ENCODE data around the gene NRGN.
"Not testable (repeated sequence)": the region's sequence is repeated elsewhere in the genome, so short reads cannot be mapped to it uniquely, and the experiment has no call there.

The NRGN gene

DNA sequence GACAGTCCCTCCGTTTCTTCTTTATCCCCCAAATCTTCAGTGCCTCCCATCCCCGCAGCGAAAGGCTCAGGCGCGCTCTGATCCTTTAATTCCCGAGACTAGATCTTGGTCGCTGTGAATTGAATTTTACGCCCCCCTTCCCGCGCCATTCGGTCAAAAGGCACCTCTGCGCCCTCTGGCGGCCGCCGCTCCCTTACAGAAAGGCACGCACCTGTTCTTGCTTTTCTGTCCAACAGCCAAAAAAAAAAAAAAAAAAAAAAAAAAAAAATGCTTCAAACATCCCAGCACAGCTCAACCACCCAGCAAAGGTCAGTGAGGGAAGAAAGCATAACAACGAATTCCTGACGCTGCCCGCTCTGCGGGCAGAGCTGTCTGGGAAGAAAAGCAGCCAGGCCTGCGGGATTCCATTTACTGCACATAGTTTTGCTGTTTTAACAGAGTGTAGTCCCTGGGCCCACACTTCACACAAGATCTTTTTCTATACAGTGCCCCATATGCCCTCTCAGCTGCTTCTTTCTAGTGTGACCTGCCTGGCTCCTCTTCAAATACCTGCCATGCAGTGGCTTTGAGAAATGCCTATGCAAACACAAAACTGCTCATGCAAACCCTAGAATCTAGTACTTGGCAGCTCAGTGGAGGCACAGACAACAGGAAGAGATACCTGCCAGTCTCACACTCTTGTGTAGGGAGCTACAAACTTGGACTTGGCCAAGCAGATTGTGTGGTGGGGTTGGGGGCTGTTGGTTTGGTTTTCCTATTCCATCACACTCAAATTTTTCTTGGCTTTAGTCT lies 23.6 kb downstream of the NRGN start:
- H3K9ac ChIP-seq (ENCODE audit: low read length in 2 of 2): no peak overlapping the region
- peaks cover 33 to 47% of the 10 kb centered on the region in 2 donors for H3K27me3 ChIP-seq (ENCODE audit: control insufficient read depth in 1 of 2, insufficient read depth in 2 of 2, low read length in 2 of 2)
- H3K9me3 ChIP-seq (ENCODE audit: control insufficient read depth in 2 of 2, low read length in 2 of 2): no peaks in the 10 kb centered on the region
- H3K36me3 ChIP-seq (ENCODE audit: control insufficient read depth in 2 of 2, insufficient read depth in 2 of 2, low read length in 2 of 2): peaks cover 10 to 12% of the 10 kb centered on the region in 2 donors
- H3K27ac ChIP-seq (ENCODE audit: low read length): no peak overlapping the region
- peaks cover 37% of the 10 kb centered on the region for H3K4me1 ChIP-seq (ENCODE audit: control insufficient read depth, insufficient read depth, low read length)
- H3K4me3 ChIP-seq (ENCODE audit: low read length in 2 of 2): peak overlapping the region; percentile 49 to 77

DNA sequence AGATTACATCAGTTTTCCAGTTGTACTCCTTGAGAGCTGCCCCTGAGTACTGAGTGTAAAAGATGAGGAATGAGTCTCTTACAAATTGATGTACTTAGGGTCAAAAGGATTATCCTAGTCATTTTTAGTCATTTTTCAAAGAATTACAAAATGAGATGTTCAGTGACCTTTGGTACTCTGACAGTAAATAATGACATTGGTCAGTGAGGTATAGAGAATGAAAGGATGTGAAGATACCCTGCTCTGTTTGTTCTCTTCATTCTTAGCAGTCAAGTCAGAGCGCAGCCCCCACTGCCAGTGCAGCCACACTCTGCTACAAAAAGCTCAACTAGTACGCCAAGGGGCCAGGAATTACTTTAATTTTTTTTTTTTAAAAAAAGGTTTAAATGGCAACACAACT lies 26.4 kb downstream of the NRGN start:
- peaks cover 18% of the 10 kb centered on the region for H3K4me1 ChIP-seq (ENCODE audit: control insufficient read depth, insufficient read depth, low read length)
- no peak overlapping the region for H3K9ac ChIP-seq (ENCODE audit: low read length in 2 of 2)
- no peak overlapping the region for H3K4me3 ChIP-seq (ENCODE audit: low read length in 2 of 2)
- H3K9me3 ChIP-seq (ENCODE audit: control insufficient read depth in 2 of 2, low read length in 2 of 2): no peaks in the 10 kb centered on the region
- peaks cover 10 to 16% of the 10 kb centered on the region in 2 donors for H3K36me3 ChIP-seq (ENCODE audit: control insufficient read depth in 2 of 2, insufficient read depth in 2 of 2, low read length in 2 of 2)
- peaks cover 8 to 19% of the 10 kb centered on the region in 2 donors for H3K27me3 ChIP-seq (ENCODE audit: control insufficient read depth in 1 of 2, insufficient read depth in 2 of 2, low read length in 2 of 2)
- H3K27ac ChIP-seq (ENCODE audit: low read length): no peak overlapping the region

DNA sequence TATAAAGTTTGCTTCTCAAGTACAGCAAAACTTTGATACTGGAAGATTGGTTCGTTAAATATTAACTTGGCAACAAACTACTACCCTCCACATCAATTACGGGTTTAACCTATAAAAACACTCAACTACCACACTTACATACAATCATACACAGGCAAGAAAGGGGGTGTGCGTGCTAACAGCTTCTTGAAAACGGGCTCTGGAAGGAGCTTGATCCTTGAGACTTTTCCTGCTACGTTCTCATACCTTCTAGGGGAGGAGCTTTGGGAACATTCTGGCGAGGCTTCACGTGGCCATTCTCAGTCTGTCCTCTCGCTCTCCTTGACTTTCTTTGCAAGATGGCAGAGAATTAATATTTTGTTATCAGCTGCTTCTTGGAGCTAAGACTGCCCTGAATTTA lies 29.2 kb downstream of the NRGN start:
- no peak overlapping the region for H3K27ac ChIP-seq (ENCODE audit: low read length)
- no peaks in the 10 kb centered on the region for H3K4me1 ChIP-seq (ENCODE audit: control insufficient read depth, insufficient read depth, low read length)
- peaks cover 10 to 20% of the 10 kb centered on the region in 2 donors for H3K36me3 ChIP-seq (ENCODE audit: control insufficient read depth in 2 of 2, insufficient read depth in 2 of 2, low read length in 2 of 2)

DNA sequence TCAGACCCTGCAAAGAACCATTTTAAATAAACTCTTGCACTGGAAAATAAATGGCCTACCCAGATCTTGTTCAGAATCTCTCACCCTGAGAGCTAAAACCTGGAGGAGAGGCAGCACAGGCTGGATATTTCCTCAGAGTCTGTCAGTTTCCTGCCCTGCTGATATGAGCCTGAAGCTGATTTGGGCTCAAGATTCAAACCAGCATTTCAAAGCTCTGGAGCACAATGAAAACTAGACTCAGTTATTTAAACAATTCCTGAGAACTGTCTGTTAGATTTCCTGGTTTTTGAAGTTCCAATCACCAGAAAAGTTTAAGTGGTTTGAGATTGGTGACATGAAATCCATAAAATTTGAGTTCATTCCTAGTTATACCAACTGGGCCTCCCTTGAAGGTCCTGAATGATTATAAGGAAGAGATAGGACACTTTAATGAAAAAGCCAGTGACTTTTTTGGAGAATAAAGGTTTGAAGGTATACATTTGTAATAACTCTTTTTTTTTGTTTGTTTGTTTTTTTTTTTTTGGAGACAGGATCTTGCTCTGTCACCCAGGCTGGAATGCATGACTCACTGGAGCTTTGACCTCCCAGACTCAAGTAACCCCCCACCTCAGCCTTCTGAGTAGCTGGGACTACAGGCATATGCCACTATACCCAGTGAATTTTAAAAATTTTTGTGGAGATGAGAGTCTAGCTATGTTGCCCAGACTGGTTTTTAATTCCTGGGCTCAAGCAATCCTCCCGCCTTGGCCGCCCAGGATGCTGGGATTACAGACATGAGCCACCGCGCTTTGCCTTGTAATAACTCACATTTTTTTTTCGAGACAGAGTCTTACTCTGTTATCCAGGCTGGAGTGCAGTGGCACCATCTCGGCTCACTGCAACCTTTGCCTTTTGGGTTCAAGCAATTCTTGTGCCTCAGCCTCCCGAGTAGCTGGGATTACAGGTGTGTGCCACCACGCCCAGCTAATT lies 30.3 kb downstream of the NRGN start:
- peaks cover 10 to 17% of the 10 kb centered on the region in 2 donors for H3K36me3 ChIP-seq (ENCODE audit: control insufficient read depth in 2 of 2, insufficient read depth in 2 of 2, low read length in 2 of 2)
- H3K27me3 ChIP-seq (ENCODE audit: control insufficient read depth in 1 of 2, insufficient read depth in 2 of 2, low read length in 2 of 2): no peaks in the 10 kb centered on the region
- no peaks in the 10 kb centered on the region for H3K9me3 ChIP-seq (ENCODE audit: control insufficient read depth in 2 of 2, low read length in 2 of 2)
- H3K9ac ChIP-seq (ENCODE audit: low read length in 2 of 2): no peak overlapping the region
- H3K4me3 ChIP-seq (ENCODE audit: low read length in 2 of 2): no peak overlapping the region
- H3K27ac ChIP-seq (ENCODE audit: low read length): no peak overlapping the region
- H3K4me1 ChIP-seq (ENCODE audit: control insufficient read depth, insufficient read depth, low read length): no peaks in the 10 kb centered on the region

More for the DNA sequence above, 29.2 kb downstream of the NRGN start:
- Histone ChIP-seq H3K9me3 (ENCODE audit: control insufficient read depth in 2 of 2, low read length in 2 of 2) (no peaks in the 10 kb centered on the region), H3K9ac (ENCODE audit: low read length in 2 of 2) (no peak overlapping the region), H3K27me3 (ENCODE audit: control insufficient read depth in 1 of 2, insufficient read depth in 2 of 2, low read length in 2 of 2) (no peaks in the 10 kb centered on the region), H3K4me3 (ENCODE audit: low read length in 2 of 2) (no peak overlapping the region)

DNA sequence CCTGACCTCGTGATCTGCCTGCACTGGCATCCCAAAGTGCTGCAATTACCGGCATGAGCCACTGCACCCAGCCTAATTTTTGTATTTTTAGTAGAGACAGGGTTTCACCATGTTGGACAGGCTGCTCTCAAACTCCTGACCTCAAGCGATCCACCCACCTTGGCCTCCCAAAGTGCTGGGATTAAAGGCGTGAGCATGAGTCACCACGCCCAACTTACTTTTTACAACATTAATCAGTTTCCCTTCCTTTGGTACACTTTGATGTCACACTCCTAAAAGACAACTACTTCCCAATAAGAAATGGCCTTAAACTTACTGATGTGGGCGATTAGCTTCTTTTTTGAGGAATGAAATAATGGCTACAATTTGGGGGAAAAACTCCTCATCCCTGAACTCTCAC lies 31.2 kb downstream of the NRGN start:
- not testable (repeated sequence) for H3K4me3 ChIP-seq (ENCODE audit: low read length in 2 of 2); H3K27me3 ChIP-seq (ENCODE audit: control insufficient read depth in 1 of 2, insufficient read depth in 2 of 2, low read length in 2 of 2); H3K9me3 ChIP-seq (ENCODE audit: control insufficient read depth in 2 of 2, low read length in 2 of 2); H3K4me1 ChIP-seq (ENCODE audit: control insufficient read depth, insufficient read depth, low read length); H3K27ac ChIP-seq (ENCODE audit: low read length); H3K9ac ChIP-seq (ENCODE audit: low read length in 2 of 2)
- peaks cover 10 to 17% of the 10 kb centered on the region in 2 donors for H3K36me3 ChIP-seq (ENCODE audit: control insufficient read depth in 2 of 2, insufficient read depth in 2 of 2, low read length in 2 of 2)

DNA sequence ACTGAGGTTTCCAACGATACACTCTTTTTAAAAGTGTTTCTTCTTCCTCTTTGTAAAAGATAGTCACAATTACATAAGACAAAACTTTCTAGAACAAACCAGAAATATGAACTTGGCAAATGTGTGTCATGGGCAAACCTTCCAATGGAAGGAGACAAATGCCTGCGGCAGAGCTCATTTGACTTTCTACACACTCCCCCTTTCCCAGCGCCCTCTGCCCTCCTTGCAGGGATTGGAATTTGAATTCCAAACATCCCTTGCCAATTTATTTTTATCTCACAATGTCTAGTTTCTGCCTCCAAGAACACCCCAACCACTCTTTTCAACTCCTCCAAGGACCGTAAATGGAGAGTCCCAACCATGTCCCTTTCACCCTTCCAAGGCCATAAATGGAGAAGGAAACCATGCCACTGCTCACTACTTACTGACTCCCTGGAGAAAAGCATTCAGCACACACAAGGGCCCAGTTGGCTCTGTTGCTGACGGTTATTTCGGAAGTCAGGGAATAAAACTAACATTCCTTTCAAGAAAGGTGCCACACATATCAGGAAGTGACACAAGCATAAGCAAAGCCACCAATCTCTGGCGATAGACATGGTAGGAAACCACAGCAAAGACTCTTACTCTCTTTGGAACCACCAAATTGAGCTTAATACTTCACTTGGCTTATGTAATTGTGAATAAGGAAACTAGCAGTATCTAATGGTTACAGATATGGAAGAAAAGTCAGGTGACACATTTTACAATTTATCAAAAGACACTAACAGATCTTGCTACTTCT lies 37.3 kb downstream of the NRGN start:
- H3K36me3 ChIP-seq (ENCODE audit: control insufficient read depth in 2 of 2, insufficient read depth in 2 of 2, low read length in 2 of 2): peaks cover 0 to under 1% of the 10 kb centered on the region in 2 donors
- no peak overlapping the region for H3K4me3 ChIP-seq (ENCODE audit: low read length in 2 of 2)
- no peaks in the 10 kb centered on the region for H3K27me3 ChIP-seq (ENCODE audit: control insufficient read depth in 1 of 2, insufficient read depth in 2 of 2, low read length in 2 of 2)
- H3K9ac ChIP-seq (ENCODE audit: low read length in 2 of 2): no peak overlapping the region
- no peak overlapping the region for H3K27ac ChIP-seq (ENCODE audit: low read length)
- no peaks in the 10 kb centered on the region for H3K9me3 ChIP-seq (ENCODE audit: control insufficient read depth in 2 of 2, low read length in 2 of 2)
- H3K4me1 ChIP-seq (ENCODE audit: control insufficient read depth, insufficient read depth, low read length): no peaks in the 10 kb centered on the region

DNA sequence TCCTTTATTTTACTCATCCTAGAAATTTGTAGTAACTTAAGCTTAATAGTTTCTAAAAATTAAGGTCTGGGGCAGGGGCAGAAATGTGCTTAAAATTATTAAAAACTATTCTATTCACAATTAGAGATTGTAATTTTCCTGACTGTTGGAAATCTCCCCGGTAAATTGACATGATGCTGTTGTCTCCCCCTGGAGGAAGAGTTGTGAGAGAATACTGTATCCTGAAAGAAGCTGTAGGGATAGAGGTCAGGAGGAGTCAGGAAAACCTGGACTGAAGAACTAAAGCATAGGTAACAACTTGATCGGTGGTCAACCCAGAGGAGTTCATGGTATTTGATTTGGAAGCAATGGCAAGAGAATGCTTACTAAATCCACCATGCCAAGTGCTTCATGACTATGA lies 38.5 kb downstream of the NRGN start:
- Histone ChIP-seq H3K9ac (ENCODE audit: low read length in 2 of 2) (no peak overlapping the region), H3K36me3 (ENCODE audit: control insufficient read depth in 2 of 2, insufficient read depth in 2 of 2, low read length in 2 of 2) (no peaks in the 10 kb centered on the region), H3K9me3 (ENCODE audit: control insufficient read depth in 2 of 2, low read length in 2 of 2) (no peaks in the 10 kb centered on the region), H3K27ac (ENCODE audit: low read length) (no peak overlapping the region), H3K27me3 (ENCODE audit: control insufficient read depth in 1 of 2, insufficient read depth in 2 of 2, low read length in 2 of 2) (no peaks in the 10 kb centered on the region), H3K4me3 (ENCODE audit: low read length in 2 of 2) (no peak overlapping the region), H3K4me1 (ENCODE audit: control insufficient read depth, insufficient read depth, low read length) (no peaks in the 10 kb centered on the region)

DNA sequence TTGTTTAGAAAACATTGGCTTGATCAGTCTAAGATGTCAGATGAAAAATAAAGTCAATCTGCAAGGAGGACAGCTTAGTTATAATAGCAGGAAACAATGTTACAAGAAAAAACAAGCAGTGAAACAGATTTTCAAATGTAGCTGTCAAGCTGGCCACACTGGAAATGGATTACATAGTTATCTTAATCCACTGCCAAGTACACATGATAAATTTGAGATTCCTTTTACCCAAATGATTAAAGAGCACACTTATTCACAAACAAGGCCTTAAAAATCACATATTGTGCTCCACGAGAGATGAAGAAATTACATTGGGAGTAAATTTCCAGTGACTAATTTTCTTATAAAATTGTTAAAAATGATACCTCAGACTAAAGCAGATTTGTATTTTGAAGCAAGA lies 39.8 kb downstream of the NRGN start:
- Histone ChIP-seq H3K4me1 (ENCODE audit: control insufficient read depth, insufficient read depth, low read length) (no peaks in the 10 kb centered on the region), H3K27ac (ENCODE audit: low read length) (no peak overlapping the region), H3K9ac (ENCODE audit: low read length in 2 of 2) (no peak overlapping the region), H3K4me3 (ENCODE audit: low read length in 2 of 2) (no peak overlapping the region), H3K9me3 (ENCODE audit: control insufficient read depth in 2 of 2, low read length in 2 of 2) (no peaks in the 10 kb centered on the region), H3K36me3 (ENCODE audit: control insufficient read depth in 2 of 2, insufficient read depth in 2 of 2, low read length in 2 of 2) (no peaks in the 10 kb centered on the region), H3K27me3 (ENCODE audit: control insufficient read depth in 1 of 2, insufficient read depth in 2 of 2, low read length in 2 of 2) (no peaks in the 10 kb centered on the region)

DNA sequence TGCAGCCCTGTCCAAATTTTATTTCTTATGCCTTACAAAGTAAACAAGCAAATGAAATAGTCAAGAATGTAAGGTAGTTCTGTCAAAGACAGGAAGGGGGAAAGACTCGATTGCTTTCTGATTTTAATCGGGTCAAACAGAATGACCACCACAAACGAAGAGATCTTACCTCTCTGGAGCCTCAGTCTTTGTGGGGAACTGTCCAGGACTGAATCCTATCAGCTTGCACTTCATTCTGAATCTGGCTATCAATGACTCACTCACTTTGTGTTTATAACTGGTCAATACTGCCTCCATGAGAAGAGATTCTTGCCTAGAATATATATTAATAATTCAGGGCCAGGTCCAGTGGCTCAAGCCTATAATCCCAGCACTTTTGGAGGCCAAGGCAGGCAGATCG lies 43.3 kb downstream of the NRGN start:
- no peak overlapping the region for H3K27ac ChIP-seq (ENCODE audit: low read length)

DNA sequence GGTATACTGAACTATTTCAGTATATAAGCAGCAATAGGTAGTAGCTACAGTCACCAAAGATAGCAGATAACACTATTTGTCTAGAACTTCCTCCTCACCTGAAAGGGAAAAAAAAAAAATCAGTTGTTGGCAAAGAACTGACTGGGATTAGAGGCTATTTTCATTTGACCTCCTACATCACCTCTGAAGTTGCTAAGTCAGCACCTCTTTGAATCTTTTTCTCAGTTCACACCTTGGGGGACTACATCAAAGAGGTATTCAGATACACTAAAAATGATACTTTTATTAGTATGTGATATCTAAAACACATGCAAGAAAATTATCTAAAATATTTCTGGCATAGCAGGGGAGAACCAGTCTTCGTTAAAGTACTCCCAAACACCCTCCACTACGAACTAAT lies 44.3 kb downstream of the NRGN start:
- Histone ChIP-seq H3K36me3 (ENCODE audit: control insufficient read depth in 2 of 2, insufficient read depth in 2 of 2, low read length in 2 of 2) (no peaks in the 10 kb centered on the region), H3K4me1 (ENCODE audit: control insufficient read depth, insufficient read depth, low read length) (no peaks in the 10 kb centered on the region), H3K9me3 (ENCODE audit: control insufficient read depth in 2 of 2, low read length in 2 of 2) (no peaks in the 10 kb centered on the region), H3K27ac (ENCODE audit: low read length) (no peak overlapping the region), H3K4me3 (ENCODE audit: low read length in 2 of 2) (no peak overlapping the region), H3K9ac (ENCODE audit: low read length in 2 of 2) (no peak overlapping the region), H3K27me3 (ENCODE audit: control insufficient read depth in 1 of 2, insufficient read depth in 2 of 2, low read length in 2 of 2) (no peaks in the 10 kb centered on the region)

More for the DNA sequence above, 43.3 kb downstream of the NRGN start:
- H3K36me3 ChIP-seq (ENCODE audit: control insufficient read depth in 2 of 2, insufficient read depth in 2 of 2, low read length in 2 of 2): no peaks in the 10 kb centered on the region
- H3K9ac ChIP-seq (ENCODE audit: low read length in 2 of 2): no peak overlapping the region
- H3K4me3 ChIP-seq (ENCODE audit: low read length in 2 of 2): no peak overlapping the region
- H3K4me1 ChIP-seq (ENCODE audit: control insufficient read depth, insufficient read depth, low read length): no peaks in the 10 kb centered on the region
- H3K27me3 ChIP-seq (ENCODE audit: control insufficient read depth in 1 of 2, insufficient read depth in 2 of 2, low read length in 2 of 2): no peaks in the 10 kb centered on the region
- H3K9me3 ChIP-seq (ENCODE audit: control insufficient read depth in 2 of 2, low read length in 2 of 2): no peaks in the 10 kb centered on the region

All from stomach smooth muscle (tissue), 2 donors.